DOHH2 (cell line): ENCODE results near the gene SLC9C2.

Source experiments
- CTCF ChIP-seq: fragments of 200-600 bp; sonication (generic); IDR thresholded peaks from one replicate; pipeline ENCODE4 v1.5.1; 2014; ENCODE audit warnings: antibody characterized with exemption, mild to moderate bottlenecking, low read depth, low read length; ENCODE audit not compliant: poor library complexity, severe bottlenecking
- EZH2phosphoT487 ChIP-seq: fragments of 200-600 bp; sonication (generic); IDR thresholded peaks from 2 replicates; pipeline ENCODE4 v1.6.1; 2017; ENCODE audit warnings: borderline replicate concordance, mild to moderate bottlenecking, antibody characterized with exemption, low read length, moderate library complexity, mixed read lengths

- no peak for TF ChIP-seq CTCF
- TF ChIP-seq EZH2phosphoT487, result no peak
Measured at GRCh38 chr1:173509797-173510196, 93.1 kb downstream of the SLC9C2 start.
